ENCODE data around the gene LRRC61. TPM values are rescaled to one million over a fixed set of nuclear protein-coding genes. Genes with fewer than 3 reads are reported as not detected.

LRRC61 gene
- total and polyA plus RNA-seq, 7 donors, result 4.4 to 18.6 (median 10.8) TPM

- H3K27ac ChIP-seq, result peak overlapping the region; percentile 92 to 97 (median 95)
- H3K4me1 ChIP-seq, result peaks cover 0 to 46% (median 39%) of the 10 kb centered on the region in 4 donors
- intact Hi-C loops (cut with DNase I), result loop anchor here (1.0 to 10.0 kb wide), 2 partner anchors 8 to 594 kb away; no protein-coding TSS in a partner anchor
- H3K36me3 ChIP-seq, result peaks cover 0 to 47% (median 19%) of the 10 kb centered on the region in 4 donors
- no peaks in the 10 kb centered on the region for H3K9me3 ChIP-seq
- H3K27me3 ChIP-seq, result no peaks in the 10 kb centered on the region
- no peak overlapping the region for H3K4me3 ChIP-seq
- no peak for DNase-seq
- TF ChIP-seq POLR2A (IDR thresholded peaks at IDR 0.05) (no peak), EP300 (IDR thresholded peaks at IDR 0.05) (no peak), POLR2AphosphoS5 (IDR thresholded peaks at IDR 0.05) (no peak), CTCF (IDR thresholded peaks at IDR 0.05) (no peak)
- 19 to 62% methylated on average over 3 of the region's 3 CpGs for whole genome bisulfite sequencing, 2 donors
Measured at GRCh38 chr7:150370612-150371071, 47.5 kb downstream of the LRRC61 start.

- H3K27me3 ChIP-seq, result no peaks in the 10 kb centered on the region
- no peak for TF ChIP-seq POLR2AphosphoS5 (IDR thresholded peaks at IDR 0.05)
- no peak for TF ChIP-seq EP300 (IDR thresholded peaks at IDR 0.05)
- TF ChIP-seq CTCF (IDR thresholded peaks at IDR 0.05), result no peak
- no peak for TF ChIP-seq POLR2A (IDR thresholded peaks at IDR 0.05)
- peaks cover 0 to 47% (median 19%) of the 10 kb centered on the region in 4 donors for H3K36me3 ChIP-seq
- H3K4me3 ChIP-seq, result no peak overlapping the region
- intact Hi-C loops (cut with DNase I), result loop anchor here (10.0 kb wide), 1 partner anchor 593 kb away; no protein-coding TSS in a partner anchor
- H3K9me3 ChIP-seq, result no peaks in the 10 kb centered on the region
- peaks cover 0 to 50% (median 39%) of the 10 kb centered on the region in 4 donors for H3K4me1 ChIP-seq
- DNase-seq, result peak; percentile 64
- H3K27ac ChIP-seq, result peak overlapping the region in 3 of 4 donors; percentile 35 to 94 (median 92)
- 17 to 76% methylated on average over 48 of the region's 48 CpGs for WGBS, 2 donors
Measured at GRCh38 chr7:150371131-150371995, 48.2 kb downstream of the LRRC61 start.

- Histone ChIP-seq H3K9me3 (no peaks in the 10 kb centered on the region), H3K4me3 (no peak overlapping the region), H3K27me3 (no peaks in the 10 kb centered on the region), H3K36me3 (peaks cover 0 to 47% (median 19%) of the 10 kb centered on the region in 4 donors), H3K27ac (no peak overlapping the region), H3K4me1 (peaks cover 0 to 51% (median 39%) of the 10 kb centered on the region in 4 donors)
- TF ChIP-seq EP300 (IDR thresholded peaks at IDR 0.05) (no peak), CTCF (IDR thresholded peaks at IDR 0.05) (no peak), POLR2AphosphoS5 (IDR thresholded peaks at IDR 0.05) (no peak)
- 17 to 82% methylated on average over 30 of the region's 30 CpGs for WGBS, 2 donors
- peak; percentile 54 for DNase-seq
- intact Hi-C loops (cut with DNase I), result loop anchor here (10.0 kb wide), 1 partner anchor 593 kb away; no protein-coding TSS in a partner anchor
Measured at GRCh38 chr7:150371996-150372270, 48.8 kb downstream of the LRRC61 start.

- Histone ChIP-seq H3K9me3 (no peaks in the 10 kb centered on the region), H3K36me3 (peaks cover 0 to 47% (median 19%) of the 10 kb centered on the region in 4 donors), H3K4me3 (no peak overlapping the region), H3K27me3 (no peaks in the 10 kb centered on the region), H3K4me1 (peaks cover 0 to 49% (median 39%) of the 10 kb centered on the region in 4 donors), H3K27ac (peak overlapping the region in 1 of 4 donors; percentile 26)
- intact Hi-C loops (cut with DNase I), result loop anchor here (10.0 kb wide), 1 partner anchor 592 kb away; no protein-coding TSS in a partner anchor
- TF ChIP-seq POLR2A (IDR thresholded peaks at IDR 0.05) (no peak), POLR2AphosphoS5 (IDR thresholded peaks at IDR 0.05) (no peak)
- WGBS, 2 donors, result 17 to 73% methylated on average over 79 of the region's 79 CpGs
- DNase-seq, result peak; percentile 62
Measured at GRCh38 chr7:150372271-150373048, 49.3 kb downstream of the LRRC61 start.

Data from sigmoid colon (tissue), 7 donors.